Measurements from ENCODE around the gene MAX. TPM values are rescaled to one million over a fixed set of nuclear protein-coding genes. Genes with fewer than 3 reads are reported as not detected.

The MAX gene
- total RNA-seq, 1 experiment from 2014 or later = 41.4 TPM

DNA sequence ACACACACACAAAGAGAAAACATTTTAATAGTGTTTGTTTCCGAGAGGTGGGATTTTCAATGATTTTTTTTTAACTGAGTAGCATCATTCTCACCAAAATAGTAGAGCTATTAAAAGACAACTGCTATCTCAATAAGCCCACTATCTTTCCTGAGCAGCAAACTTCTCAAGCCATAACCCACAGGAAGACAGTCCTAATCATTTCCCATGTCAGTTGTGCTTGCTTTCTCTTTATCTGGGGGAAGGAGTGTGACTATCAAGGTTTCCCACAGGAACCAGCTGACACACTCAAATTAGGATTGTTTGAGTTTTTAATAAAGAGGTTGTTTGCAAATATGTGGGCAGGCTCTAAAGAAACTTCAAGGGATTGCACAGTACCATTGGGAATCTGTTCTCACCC is 4.9 kb upstream of the MAX start:
- ChIA-PET POLR2A (no interaction called here), CTCF (no interaction called here)
- BruUV-seq (replicated peaks) = no TSS peak

DNA sequence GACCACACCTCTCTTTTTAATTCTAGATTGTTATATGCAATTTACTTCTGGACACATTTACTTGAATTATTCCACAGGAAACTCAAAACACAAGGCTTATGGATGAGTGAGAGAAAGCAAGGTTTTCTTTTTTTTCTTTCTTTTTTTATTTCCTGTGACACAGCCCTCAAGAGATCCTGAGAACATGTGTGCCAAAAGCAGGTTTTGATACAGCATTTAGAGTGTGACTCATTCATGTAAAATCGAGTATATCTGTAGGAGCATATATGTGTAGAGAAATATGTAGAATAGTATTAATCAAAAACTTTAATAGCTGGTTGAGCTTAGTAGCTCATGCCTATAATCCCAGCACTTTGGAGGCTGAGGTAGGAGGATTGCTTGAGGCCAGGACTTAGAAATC is 4.4 kb upstream of the MAX start:
- no TSS peak for BruUV-seq (replicated peaks)
- CTCF ChIA-PET = no interaction called here
- Histone ChIP-seq H3K27ac (ENCODE audit: low read length) (no peak overlapping the region), H3K4me1 (ENCODE audit: control insufficient read depth, insufficient read depth, low read length) (0 out of 2 replicates have a peak, but pooled peaks cover 2% of the 10 kb centered on the region), H3K4me3 (ENCODE audit: low read depth in 2 of 2, low read length in 2 of 2) (no peak overlapping the region), H3K36me3 (ENCODE audit: control insufficient read depth, insufficient read depth, low read length) (peaks cover 3% of the 10 kb centered on the region; the same call in 1 of the 2 replicates), H3K27me3 (ENCODE audit: control insufficient read depth, insufficient read depth, low read length) (no peaks in the 10 kb centered on the region), H3K9me3 (ENCODE audit: control insufficient read depth, insufficient read depth, low read depth, low read length) (no peaks in the 10 kb centered on the region)
- no peak for DNase-seq (ENCODE audit: low read depth, low spot score)
- no peak for ATAC-seq
- in situ Hi-C loops (cut with HindIII; ENCODE audit: low pct_unique_long_range_greater_than_20kb, low sequenced_read_pairs) (no loop called here), intact Hi-C loops (cut with micrococcal nuclease; ENCODE audit: unreplicated experiment) (no loop called here)
- POLR2A ChIA-PET = no interaction called here
- TF ChIP-seq TCF7L2 (IDR thresholded peaks at IDR 0.05; ENCODE audit: low read depth, low read length) = no peak
- TF ChIP-seq POLR2AphosphoS5 (IDR thresholded peaks at IDR 0.05; ENCODE audit: low read depth, low read length) = no peak
- TF ChIP-seq, protein P1, sequence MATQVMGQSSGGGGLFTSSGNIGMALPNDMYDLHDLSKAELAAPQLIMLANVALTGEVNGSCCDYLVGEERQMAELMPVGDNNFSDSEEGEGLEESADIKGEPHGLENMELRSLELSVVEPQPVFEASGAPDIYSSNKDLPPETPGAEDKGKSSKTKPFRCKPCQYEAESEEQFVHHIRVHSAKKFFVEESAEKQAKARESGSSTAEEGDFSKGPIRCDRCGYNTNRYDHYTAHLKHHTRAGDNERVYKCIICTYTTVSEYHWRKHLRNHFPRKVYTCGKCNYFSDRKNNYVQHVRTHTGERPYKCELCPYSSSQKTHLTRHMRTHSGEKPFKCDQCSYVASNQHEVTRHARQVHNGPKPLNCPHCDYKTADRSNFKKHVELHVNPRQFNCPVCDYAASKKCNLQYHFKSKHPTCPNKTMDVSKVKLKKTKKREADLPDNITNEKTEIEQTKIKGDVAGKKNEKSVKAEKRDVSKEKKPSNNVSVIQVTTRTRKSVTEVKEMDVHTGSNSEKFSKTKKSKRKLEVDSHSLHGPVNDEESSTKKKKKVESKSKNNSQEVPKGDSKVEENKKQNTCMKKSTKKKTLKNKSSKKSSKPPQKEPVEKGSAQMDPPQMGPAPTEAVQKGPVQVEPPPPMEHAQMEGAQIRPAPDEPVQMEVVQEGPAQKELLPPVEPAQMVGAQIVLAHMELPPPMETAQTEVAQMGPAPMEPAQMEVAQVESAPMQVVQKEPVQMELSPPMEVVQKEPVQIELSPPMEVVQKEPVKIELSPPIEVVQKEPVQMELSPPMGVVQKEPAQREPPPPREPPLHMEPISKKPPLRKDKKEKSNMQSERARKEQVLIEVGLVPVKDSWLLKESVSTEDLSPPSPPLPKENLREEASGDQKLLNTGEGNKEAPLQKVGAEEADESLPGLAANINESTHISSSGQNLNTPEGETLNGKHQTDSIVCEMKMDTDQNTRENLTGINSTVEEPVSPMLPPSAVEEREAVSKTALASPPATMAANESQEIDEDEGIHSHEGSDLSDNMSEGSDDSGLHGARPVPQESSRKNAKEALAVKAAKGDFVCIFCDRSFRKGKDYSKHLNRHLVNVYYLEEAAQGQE (IDR thresholded peaks at IDR 0.05; ENCODE audit: insufficient read depth in 1 of 2, low read depth in 2 of 2, low read length in 1 of 2) = no peak
- TF ChIP-seq SIN3A (IDR thresholded peaks at IDR 0.05; ENCODE audit: borderline replicate concordance, insufficient read depth, low read depth, low read length) = no peak
- TF ChIP-seq, protein P2, sequence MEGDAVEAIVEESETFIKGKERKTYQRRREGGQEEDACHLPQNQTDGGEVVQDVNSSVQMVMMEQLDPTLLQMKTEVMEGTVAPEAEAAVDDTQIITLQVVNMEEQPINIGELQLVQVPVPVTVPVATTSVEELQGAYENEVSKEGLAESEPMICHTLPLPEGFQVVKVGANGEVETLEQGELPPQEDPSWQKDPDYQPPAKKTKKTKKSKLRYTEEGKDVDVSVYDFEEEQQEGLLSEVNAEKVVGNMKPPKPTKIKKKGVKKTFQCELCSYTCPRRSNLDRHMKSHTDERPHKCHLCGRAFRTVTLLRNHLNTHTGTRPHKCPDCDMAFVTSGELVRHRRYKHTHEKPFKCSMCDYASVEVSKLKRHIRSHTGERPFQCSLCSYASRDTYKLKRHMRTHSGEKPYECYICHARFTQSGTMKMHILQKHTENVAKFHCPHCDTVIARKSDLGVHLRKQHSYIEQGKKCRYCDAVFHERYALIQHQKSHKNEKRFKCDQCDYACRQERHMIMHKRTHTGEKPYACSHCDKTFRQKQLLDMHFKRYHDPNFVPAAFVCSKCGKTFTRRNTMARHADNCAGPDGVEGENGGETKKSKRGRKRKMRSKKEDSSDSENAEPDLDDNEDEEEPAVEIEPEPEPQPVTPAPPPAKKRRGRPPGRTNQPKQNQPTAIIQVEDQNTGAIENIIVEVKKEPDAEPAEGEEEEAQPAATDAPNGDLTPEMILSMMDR (IDR thresholded peaks at IDR 0.05) = no peak

More for the DNA sequence above, 4.9 kb upstream of the MAX start:
- DNase-seq (ENCODE audit: low read depth, low spot score) = no peak
- TF ChIP-seq TCF7L2 (IDR thresholded peaks at IDR 0.05; ENCODE audit: low read depth, low read length) (no peak), SIN3A (IDR thresholded peaks at IDR 0.05; ENCODE audit: borderline replicate concordance, insufficient read depth, low read depth, low read length) (no peak)
- ATAC-seq = no peak
- H3K27me3 ChIP-seq (ENCODE audit: control insufficient read depth, insufficient read depth, low read length) = no peaks in the 10 kb centered on the region
- in situ Hi-C loops (cut with HindIII; ENCODE audit: low pct_unique_long_range_greater_than_20kb, low sequenced_read_pairs) (no loop called here), intact Hi-C loops (cut with micrococcal nuclease; ENCODE audit: unreplicated experiment) (no loop called here)
- no peak overlapping the region for H3K4me3 ChIP-seq (ENCODE audit: low read depth in 2 of 2, low read length in 2 of 2)
- no peaks in the 10 kb centered on the region for H3K36me3 ChIP-seq (ENCODE audit: control insufficient read depth, insufficient read depth, low read length)
- no peak overlapping the region for H3K27ac ChIP-seq (ENCODE audit: low read length)
- no peaks in the 10 kb centered on the region for H3K9me3 ChIP-seq (ENCODE audit: control insufficient read depth, insufficient read depth, low read depth, low read length)
- 0 out of 2 replicates have a peak, but pooled peaks cover 2% of the 10 kb centered on the region for H3K4me1 ChIP-seq (ENCODE audit: control insufficient read depth, insufficient read depth, low read length)

DNA sequence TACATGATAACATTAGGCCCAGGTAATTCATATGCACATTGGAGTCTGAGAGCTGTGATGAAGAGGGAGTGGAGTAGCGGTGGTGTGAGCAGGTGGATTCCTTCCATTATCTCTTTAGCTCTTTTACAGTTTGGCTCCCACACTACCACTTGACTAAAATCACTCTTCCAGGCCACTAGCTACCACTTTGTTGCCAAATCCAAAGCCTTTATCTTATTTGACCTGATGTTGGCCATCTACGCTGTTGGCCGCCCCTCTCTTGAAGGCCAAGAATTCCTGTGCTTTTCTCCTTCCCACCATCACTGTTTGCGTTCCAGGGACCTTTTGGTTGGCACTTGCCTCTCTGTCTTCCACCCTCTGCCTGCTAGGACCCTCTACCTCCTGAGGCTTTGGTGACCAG is 4.0 kb upstream of the MAX start:
- ChIA-PET CTCF (no interaction called here), POLR2A (no interaction called here)
- no peak for DNase-seq (ENCODE audit: low read depth, low spot score)
- no TSS peak for BruUV-seq (replicated peaks)
- 0 out of 2 replicates have a peak, but pooled peaks cover 2% of the 10 kb centered on the region for H3K4me1 ChIP-seq (ENCODE audit: control insufficient read depth, insufficient read depth, low read length)
- H3K9me3 ChIP-seq (ENCODE audit: control insufficient read depth, insufficient read depth, low read depth, low read length) = no peaks in the 10 kb centered on the region
- intact Hi-C loops (cut with micrococcal nuclease; ENCODE audit: unreplicated experiment) = no loop called here
- in situ Hi-C loops (cut with HindIII; ENCODE audit: low pct_unique_long_range_greater_than_20kb, low sequenced_read_pairs) = no loop called here
- no peaks in the 10 kb centered on the region for H3K27me3 ChIP-seq (ENCODE audit: control insufficient read depth, insufficient read depth, low read length)
- no peak overlapping the region for H3K4me3 ChIP-seq (ENCODE audit: low read depth in 2 of 2, low read length in 2 of 2)
- no peak for TF ChIP-seq TCF7L2 (IDR thresholded peaks at IDR 0.05; ENCODE audit: low read depth, low read length)
- no peak for TF ChIP-seq SIN3A (IDR thresholded peaks at IDR 0.05; ENCODE audit: borderline replicate concordance, insufficient read depth, low read depth, low read length)
- TF ChIP-seq, protein P2 (IDR thresholded peaks at IDR 0.05) = no peak
- no peak for TF ChIP-seq POLR2AphosphoS5 (IDR thresholded peaks at IDR 0.05; ENCODE audit: low read depth, low read length)
- TF ChIP-seq, protein P1 (IDR thresholded peaks at IDR 0.05; ENCODE audit: insufficient read depth in 1 of 2, low read depth in 2 of 2, low read length in 1 of 2) = no peak
- H3K36me3 ChIP-seq (ENCODE audit: control insufficient read depth, insufficient read depth, low read length) = peaks cover 3% of the 10 kb centered on the region; the same call in 1 of the 2 replicates
- no peak for ATAC-seq
- no peak overlapping the region for H3K27ac ChIP-seq (ENCODE audit: low read length)
